Midbrain (tissue), 1 donor: ENCODE measurements around the gene ZNF611.
"Not testable (repeated sequence)": the region's sequence is repeated elsewhere in the genome, so short reads cannot be mapped to it uniquely, and the experiment has no call there.

Experiments
- DNase-seq: peaks from one replicate; lab custom pipeline; 2025; lab: John Stamatoyannopoulos, UW

ZNF611 gene

DNA sequence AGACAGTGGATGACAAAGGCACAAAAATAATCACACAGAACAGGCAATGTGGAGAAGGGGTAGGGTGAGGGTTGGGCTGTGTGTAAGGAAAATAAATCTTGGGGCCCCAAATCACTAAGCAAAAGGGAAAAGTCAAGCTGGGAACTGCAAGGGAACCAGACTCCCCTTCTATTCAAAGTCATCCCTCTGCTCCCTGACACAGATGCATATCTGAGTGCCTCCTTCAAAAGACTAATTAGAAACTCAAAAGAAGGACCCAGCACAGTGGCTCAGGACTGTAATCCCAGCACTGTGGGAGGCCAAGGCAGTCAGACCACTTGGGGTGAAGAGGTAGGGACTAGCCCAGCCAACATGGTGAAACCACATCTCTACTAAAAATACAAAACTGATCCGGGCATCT, 18.3 kb downstream of the ZNF611 start:
- no peak for DNase-seq

DNA sequence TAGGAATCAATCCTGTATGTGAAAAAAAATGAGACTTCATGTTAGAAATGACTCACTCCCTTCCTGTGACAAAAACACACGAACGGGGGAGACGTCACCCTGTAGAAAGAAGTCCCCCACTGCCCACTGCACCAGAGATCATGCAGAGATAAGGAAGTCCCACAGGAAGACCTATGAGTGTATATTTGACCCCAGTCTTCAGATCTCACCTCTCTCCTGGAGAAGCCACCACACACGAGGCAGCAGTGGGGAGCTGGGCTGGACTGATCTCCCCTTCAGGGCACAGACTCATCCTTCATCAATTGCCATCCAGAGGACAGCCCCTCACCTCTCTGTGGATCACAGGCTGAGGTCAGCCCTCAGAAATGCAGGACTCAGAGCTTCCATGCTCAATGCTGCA, 18.9 kb downstream of the ZNF611 start:
- DNase-seq: not testable (repeated sequence)

DNA sequence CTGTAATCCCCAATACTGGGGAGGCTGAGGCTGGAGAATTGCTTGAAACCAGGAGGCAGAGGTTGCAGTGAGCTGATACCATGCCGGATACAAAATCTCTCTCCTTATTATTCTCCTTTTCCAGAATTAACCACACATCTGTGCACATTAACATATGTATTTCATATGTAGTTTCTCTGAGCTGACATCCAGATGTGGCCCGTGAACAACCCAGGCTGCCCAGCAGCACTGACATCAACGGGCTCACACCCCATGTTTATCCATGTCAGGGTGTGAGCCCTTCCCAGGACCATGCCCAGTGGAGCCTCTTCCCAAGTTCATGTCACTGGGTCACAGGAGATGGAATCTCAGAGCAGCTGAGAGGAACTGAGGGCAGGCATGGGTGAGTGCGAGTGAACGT, 19.5 kb downstream of the ZNF611 start:
- DNase-seq: not testable (repeated sequence)

DNA sequence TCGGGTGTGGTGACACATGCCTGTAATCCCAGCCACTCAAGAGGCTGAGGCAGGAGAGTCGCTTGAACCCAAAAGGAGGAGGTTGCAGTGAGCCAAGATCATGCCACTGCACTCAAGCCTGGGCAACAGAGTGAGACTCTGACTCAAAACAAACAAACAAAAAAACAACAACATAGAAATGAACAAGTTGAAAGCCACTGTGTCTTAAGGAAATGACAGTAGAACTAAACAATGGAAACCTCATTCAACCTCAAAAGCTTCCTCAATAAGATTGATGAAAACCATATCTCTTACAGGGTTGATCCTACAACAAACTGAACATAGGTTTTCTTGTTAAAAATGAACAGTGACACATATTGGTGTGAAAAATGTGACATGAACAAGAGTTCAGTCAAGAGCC, 21.8 kb downstream of the ZNF611 start:
- not testable (repeated sequence) for DNase-seq

DNA sequence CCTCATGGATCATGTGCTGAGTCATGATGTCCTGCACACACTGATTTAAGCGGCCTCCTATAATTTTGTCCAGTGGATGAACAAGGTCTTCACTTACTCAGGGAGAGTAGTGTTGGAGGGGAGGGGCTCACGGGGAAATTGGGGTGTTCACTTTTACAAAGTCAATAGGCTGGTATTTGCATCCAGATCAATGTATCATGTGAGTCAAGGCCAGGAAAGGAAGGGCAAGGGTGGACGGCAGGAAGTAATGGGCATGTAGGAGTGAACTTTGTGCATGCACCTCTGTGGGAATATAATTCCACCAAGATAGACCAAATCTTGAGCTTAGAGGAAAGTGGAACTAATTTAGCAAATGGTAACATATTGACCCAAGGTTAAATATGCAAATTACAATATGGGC, 23.2 kb downstream of the ZNF611 start:
- DNase-seq: not testable (repeated sequence)

DNA sequence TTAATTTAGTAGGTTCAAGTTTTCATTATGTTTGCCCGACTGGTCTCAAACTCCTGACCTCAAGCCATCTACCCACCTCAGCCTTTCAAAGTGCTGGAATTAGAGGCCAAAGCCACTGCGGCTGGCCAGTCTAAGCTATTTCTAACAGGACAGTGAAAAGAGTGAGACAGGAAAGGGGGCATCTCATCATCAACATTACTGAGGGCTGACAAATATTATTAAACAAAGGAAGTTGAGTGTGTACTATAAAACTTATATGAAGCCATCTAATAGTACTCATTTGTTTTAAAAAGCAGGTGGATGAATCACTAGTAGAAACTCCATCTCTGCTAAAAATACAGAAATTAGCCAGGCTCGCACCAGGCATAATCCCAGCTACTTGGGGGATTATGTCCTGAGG, 24.3 kb downstream of the ZNF611 start:
- no peak for DNase-seq

DNA sequence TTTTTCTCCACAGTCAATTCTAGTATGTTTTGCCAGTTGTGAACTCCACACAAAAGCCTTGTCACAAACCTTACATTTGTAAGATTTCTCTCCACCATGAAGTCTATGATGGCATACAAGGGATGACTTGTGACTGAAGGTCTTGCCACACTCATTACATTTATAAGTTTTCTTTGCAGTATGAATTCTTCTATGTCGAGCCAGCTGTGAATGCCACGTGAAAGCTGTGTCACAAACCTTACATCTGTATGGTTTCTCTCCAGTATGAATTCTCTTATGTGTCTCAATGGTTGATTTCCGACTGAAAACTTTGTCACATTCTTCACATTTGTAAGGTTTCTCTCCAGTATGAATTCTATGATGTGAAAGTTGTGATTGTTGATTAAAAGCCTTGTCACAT, 29.2 kb downstream of the ZNF611 start:
- DNase-seq: not testable (repeated sequence)

DNA sequence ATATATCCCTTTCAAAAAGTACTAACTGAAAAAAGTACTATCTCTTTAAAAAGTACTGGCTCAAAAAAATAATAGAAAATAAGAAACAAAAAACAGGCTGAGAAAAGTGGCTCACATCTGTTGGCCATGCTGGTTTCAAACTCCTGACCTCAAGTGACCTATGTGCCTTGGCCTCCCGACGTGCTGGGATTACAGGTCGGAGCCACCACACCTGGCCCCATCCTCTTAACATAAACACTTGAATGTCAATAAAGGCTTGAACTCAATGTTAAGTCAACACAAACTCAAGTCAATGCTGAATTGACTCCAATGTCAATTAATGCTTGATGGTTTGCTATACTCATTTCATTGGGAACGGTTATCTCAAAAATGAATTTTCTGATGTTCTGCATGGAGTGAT, 30.9 kb downstream of the ZNF611 start:
- no peak for DNase-seq

DNA sequence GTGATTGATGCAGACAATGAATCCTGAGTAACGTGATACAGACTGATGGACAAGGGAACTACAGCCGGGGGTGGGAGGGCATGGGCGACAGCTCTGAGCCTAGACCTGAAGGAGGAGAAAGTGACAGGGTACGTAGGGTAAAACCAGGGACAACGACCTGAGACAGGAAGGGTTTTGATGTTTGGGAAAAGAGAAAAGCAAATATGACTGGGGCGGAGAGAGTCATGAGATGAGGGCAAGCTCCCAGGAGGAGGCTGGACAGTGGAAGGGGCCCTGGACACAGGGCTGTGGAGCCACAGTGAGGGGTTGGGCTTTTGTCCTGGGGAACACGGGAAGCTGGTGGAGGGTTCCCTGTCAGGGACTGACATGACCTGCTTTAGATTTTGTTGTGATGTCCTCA, 34.2 kb downstream of the ZNF611 start:
- no peak for DNase-seq

DNA sequence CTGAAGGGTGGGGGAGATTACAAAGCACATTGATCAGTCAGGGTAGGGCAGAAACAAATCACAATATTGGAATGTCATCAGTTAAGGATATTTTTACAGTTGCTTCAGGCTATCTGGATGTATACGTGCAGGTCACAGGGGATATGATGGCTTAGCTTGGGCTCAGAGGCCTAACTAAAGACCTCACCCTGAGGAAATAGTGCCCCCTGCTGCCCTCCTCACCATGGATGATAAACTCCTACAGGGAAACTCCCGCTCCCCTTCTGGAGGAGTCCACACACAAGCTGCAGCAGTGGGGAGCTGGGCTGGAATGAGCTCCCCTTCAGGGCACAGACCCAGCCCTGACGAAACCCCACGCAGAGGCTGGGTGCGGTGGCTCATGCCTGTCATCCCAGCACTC, 35.3 kb downstream of the ZNF611 start:
- DNase-seq: not testable (repeated sequence)

DNA sequence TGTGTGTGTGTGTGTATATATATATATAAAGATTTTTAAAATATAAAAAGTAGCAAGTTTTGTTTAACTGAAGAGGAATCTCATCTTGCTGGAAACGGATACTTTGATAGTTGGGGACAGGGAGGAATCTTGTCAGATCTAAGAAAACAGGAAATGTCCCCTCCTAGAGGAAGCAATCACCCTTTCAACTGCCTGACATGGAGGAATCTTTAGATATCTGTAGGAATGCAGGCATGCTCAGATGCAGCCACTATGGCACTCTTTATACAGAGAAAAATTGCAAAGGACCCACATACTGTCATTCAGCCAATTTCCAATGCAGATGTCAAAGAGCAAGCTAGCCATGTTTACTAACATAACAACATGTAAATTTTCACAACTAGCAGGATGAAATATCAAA, 38.8 kb downstream of the ZNF611 start:
- DNase-seq: no peak

DNA sequence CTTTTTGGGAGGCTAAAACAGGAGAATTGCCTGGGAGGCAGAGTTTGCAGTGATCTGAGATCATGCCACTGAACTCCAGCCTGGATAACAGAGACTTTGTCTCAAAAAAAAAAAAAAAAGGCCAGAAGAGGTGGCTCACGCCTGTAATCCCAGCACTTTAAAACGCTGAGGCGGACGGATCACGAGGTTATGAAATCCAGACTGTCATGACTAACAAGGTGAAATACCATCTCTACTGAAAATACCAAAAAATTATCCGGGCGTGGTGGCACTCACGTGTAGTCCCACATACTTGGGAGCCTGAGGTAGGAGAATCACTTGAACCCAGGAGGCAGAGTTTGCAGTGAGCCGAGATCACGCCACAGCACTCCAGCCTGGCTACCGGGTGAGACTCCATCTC, 39.9 kb downstream of the ZNF611 start:
- no peak for DNase-seq

DNA sequence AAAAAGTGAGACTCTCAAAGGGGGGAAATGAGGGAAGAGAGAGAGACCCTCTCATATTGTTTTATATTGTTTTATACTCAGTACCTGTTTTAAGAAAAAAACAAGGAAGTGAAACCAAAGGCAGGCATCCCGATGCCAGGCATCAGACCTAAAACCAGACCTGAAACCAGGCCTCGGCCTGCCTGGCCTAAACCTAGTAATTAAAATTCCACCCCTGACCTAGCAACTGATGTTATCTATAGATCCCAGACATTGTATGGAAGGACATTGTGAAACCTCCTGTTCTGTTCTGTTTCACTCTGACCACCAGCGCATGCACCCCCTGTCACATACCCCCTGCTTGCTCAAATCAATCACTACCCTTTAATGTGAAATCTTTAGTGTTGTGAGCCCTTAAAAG, 40.6 kb downstream of the ZNF611 start:
- not testable (repeated sequence) for DNase-seq

DNA sequence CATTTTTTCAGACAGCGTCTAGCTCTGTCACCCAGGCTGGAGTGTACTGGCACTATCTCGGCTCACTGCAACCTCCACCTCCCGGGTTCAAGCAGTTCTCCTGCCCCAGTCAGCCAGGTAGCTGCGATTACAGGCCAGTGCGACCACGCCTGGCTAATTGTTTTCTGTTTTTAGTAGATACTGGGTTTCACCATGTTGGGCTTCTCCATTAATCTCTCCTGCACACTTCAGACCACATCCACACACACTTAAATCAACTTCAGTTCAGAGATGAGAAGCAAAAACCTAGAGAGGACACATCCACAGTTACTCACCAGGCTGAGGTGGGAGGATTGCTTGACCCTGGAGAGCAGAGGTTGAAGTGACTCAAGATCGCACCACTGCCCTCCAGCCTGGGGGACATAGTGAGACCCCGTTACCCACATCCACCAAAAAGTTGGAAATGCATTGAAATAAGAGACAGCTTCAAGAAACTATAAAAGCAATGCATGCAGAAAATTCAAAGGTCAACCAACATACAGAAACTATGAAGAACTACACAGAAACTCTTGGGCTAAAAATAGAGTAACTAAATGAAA, 42.3 kb downstream of the ZNF611 start:
- no peak for DNase-seq

DNA sequence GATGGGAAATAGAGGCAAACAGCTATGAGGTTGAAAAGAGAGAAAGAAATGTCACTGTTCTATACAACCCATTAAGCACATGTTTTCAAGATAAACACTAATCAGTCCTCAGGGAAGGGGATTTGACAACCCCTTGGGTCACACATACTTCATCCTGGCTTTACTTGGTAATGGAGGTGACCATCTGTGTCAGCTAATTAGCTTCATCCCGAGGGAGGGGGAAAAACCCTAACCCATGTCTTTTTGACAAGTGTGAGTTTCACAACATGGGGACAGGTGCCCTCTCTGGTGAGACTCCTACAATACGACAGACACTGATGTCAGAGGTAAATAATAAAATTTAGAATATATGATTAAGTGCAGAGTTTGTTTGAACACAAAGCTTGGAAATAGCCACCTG, 43.1 kb downstream of the ZNF611 start:
- DNase-seq: no peak

DNA sequence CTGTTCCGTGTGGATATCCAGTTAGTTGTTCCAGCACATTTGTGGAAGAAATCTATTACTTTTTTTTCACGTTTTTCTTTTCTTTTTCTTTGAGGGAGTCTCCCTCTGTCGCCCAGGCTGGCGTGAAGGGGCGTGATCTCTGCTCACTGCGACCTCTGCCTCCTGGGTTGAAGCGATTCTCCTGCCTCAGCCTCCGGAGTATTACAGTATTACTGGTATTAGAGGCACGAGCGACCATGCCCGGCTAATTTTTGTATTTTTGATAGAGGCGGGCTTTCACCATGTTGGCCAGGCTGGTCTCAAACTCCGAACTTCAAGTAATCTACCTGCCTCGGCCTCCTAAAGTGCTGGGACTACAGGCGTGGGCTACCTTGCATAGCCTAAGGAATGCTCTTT, 43.6 kb downstream of the ZNF611 start:
- no peak for DNase-seq

DNA sequence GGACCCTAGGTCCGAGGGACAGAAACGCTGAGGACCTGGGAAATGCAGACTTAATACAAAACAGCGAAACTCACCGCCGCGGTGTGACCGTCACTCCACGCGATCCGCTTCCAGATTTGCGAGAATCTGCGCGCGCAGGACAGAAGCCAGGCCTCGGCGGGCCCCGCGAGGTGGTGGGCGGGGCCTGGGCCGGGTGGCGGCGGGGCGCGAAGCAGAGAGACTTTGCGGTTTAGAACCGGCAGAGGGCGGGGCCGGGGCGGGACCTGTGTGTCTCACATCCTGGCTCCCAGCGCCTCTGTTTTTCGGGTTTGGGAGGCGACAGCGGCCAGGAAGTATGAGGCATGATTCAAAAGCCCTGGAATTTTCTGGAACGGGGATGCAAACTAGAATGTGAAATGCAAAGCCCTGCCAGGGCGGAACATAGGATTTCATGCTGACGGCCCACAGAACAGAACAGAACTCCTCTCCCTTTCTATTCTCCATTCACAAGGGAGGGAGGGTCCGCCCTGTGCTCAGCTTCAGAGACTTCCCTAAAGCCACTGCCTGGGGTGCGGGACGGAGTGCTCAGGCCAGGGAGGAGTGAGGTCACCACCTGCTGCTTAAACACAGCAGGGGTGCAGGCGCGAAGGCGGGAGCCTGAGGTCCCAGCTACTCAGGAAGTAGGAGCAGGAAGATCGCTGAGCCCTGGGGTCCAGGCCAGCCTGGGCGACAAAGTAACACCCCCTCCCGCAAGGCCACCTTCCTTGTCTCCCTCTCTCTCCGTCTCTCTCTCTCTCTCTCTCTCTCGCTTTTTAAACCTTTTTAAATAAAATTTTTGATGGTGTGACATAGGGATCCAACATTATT, 44.3 kb downstream of the ZNF611 start:
- peak; percentile 91 for DNase-seq

DNA sequence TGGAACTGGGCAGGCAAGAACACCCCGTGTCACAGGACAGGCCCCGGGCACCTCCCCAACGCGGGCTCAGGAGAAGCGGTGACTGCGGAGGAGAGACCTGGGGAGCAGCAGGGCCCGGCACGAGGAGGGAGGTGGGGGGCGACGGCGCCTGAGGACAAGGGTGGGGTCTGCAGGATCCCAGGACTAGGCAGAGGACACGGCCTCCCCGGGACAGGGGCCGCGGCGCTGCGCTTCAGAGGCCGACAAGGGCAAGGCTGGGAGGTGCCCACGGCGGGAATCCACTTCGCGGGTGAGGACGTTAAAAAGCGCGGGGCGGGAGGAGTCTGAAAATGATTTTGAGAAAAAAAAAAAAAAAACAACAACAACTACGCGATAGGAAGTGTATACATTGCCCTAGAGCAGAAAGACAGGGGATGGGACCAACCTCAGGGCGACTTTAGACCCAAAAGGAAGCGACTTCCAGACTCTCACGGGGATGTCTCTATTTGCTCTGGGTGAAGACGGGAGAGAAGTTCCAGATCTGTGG, 44.9 kb downstream of the ZNF611 start:
- peak; percentile 50 for DNase-seq

DNA sequence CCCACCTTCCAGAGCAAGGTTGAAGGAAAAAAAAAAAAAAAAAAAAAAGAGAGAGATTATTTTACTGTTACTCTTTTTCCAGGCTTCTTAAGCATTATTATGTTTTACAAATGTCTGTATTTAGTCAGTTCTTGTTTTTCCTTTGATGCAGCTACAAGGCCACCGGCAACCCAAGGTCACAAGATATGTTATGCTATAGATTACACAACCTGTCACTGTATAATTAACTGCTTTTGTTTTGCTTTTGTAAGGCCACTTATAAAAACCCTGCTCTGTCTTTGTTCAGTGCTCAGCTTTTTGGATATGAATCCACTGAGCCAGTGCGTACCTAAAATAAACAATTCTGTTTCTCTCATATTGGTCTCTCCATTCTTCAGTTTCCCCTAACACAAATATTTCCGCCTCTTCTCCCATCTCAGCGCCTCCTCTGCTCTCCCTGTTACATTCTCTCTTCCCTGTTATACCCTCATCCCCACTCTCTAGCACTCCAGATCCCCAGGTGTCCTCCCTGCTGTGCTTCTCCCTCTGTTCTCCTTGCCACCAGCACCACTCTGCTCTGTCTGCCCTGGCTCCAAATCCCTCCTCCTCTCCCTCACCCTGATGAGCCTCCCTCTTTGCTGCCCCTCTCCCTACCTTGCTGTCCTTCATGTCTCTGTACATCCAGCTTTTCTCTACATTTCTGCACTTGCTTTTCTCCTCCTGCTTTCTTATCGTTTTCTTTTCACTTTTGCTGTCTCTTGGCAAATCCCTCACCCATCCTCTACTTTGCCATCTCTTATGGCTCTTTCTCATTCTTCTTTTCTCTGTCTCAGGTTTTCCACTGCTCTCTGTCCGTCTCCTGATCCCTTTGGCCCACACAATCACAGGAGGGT, 45.7 kb downstream of the ZNF611 start:
- not testable (repeated sequence) for DNase-seq

DNA sequence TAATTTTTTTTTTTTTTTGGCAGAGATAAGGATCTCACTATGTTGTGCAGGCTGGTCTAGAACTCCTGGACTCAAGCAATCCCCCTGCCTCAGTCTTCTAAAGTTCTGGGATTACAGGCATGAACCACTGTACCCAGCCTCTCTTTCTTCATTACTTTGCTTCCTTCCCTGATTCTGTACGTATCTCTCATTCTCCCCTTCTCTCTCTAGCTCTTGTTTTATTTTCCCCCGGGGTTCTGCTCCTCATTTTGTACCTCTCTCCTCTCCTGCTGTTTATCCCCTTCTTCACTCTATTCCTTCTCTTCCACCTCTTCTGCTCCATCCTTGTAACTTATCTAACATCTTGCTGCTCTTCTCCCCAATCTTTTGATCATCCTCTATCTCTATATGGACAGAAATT, 46.5 kb downstream of the ZNF611 start:
- DNase-seq: no peak

DNA sequence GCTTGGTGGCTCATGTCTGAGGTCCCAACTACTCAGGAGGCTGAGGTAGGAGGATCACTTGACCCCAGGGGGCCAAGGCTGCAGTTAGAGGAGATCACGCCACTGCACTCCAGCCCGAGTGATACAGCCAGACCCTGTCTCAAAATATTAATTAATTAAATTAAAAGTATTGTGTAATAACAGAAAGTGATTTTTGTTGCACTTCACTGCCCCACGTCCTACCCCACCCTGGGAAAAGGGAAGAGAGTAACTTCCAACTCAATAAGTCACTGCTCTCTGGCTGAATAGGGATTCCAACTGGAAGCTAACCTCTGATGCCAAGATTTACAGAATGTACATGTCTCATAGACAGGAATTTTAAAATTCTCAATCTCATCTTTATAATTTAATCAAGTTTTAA, 47.2 kb downstream of the ZNF611 start:
- no peak for DNase-seq

DNA sequence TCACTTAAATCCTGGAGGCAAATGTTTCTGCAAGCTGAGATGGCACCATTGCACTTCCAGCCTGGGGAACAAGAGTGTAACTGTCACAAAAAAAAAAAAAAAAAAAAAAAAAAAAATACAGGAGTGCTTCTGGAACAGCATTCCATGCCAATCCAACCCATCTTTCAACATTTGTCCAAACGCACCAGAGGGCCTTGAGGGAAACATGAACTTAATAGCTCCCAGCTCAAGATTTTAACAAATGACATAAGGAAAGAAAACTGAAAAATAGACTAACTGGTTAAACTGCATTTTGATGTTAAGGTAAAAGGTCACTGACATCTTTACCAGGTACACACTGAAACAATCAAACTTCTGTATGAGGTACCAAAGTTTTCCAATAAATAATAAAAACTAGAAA, 49.0 kb downstream of the ZNF611 start:
- DNase-seq: no peak

DNA sequence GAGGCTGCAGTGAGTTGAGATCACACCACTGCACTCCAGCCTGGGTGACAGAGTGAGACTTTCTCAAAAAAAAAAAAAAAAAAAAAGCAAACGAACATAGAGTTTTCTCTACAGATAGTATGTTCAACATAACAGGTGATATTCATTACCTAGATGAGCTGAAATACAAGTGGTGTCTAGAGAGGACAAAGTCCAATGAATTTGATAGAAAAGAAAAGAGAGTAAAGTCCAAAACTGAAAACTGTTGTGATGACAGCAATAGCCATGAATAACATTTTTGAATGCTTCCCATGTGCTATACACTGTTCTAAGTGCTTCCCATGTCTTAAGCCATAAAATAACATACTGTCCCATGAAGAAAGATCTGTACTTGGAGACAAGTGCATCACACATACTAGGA, 53.6 kb downstream of the ZNF611 start:
- not testable (repeated sequence) for DNase-seq
